ENCODE data around the gene PON3.

DNA sequence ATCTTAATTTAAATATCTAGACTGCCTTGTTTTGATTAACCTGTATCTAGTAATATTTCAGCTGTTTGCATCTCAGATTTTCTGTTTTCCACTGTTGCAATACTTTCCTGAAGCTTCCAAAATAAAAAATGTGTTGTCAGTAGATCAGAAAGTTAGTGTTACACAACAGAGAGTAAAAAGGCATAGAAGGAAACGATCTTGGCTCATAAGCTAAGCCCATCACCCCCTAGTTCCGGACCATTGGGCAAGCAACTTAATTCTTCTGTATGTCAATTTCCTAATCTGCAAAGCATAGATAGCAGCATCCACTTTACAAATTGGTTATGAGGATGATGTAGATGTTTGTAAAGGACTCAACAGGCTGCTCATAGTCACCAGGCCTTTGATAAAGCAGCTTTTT, 4.4 kb downstream of the PON3 start:
- TF ChIP-seq POLR2A (IDR thresholded peaks at IDR 0.05; ENCODE audit: low read depth, low read length), result no peak
- no peak for TF ChIP-seq CTCF (conservative IDR thresholded peaks at IDR 0.05; ENCODE audit: low read depth, low read length)
- TF ChIP-seq RAD21 (IDR thresholded peaks at IDR 0.05; ENCODE audit: low read length), result no peak
- TF ChIP-seq, protein P1, sequence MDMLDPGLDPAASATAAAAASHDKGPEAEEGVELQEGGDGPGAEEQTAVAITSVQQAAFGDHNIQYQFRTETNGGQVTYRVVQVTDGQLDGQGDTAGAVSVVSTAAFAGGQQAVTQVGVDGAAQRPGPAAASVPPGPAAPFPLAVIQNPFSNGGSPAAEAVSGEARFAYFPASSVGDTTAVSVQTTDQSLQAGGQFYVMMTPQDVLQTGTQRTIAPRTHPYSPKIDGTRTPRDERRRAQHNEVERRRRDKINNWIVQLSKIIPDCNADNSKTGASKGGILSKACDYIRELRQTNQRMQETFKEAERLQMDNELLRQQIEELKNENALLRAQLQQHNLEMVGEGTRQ (IDR thresholded peaks at IDR 0.05; ENCODE audit: low read depth, low read length), result no peak
- no peak for TF ChIP-seq BHLHE40 (IDR thresholded peaks at IDR 0.05; ENCODE audit: low read depth, low read length)
- TF ChIP-seq SMC3 (IDR thresholded peaks at IDR 0.05; ENCODE audit: low read depth, low read length), result no peak
- TF ChIP-seq MXI1 (IDR thresholded peaks at IDR 0.05; ENCODE audit: borderline replicate concordance, low read depth, low read length), result no peak
- no peak for TF ChIP-seq MAFK (IDR thresholded peaks at IDR 0.05; ENCODE audit: low read depth, low read length)
- TF ChIP-seq NFE2L2 (IDR thresholded peaks at IDR 0.05; ENCODE audit: low read depth, low read length), result no peak

Data from IMR-90 (cell line).